ENCODE measurements around the gene NLGN3.

GRCh38 chrX:71215338-71215912 lies 70.8 kb downstream of the NLGN3 start:
- no peak for TF ChIP-seq POLR2A (IDR thresholded peaks at IDR 0.05)
- no peak for TF ChIP-seq CTCF (IDR thresholded peaks at IDR 0.05)
